Measurements from ENCODE around the gene METRNL.

GRCh38 chr17:83067718-83068261, 11.6 kb upstream of the METRNL start:
- TF ChIP-seq CTCF (IDR thresholded peaks at IDR 0.05; ENCODE audit: insufficient read depth, low read length, poor library complexity, severe bottlenecking) (no peak), EZH2phosphoT487 (conservative IDR thresholded peaks at IDR 0.05; ENCODE audit: low read length) (no peak)

Data from SU-DHL-6 (cell line).